Motor neuron (in vitro differentiated cells): ENCODE results near the gene PCGF3. TPM values are rescaled to one million over a fixed set of nuclear protein-coding genes. Genes with fewer than 3 reads are reported as not detected.
"Not testable (repeated sequence)": the region's sequence is repeated elsewhere in the genome, so short reads cannot be mapped to it uniquely, and the experiment has no call there.

ENCODE experiments used
- ATAC-seq, 8 experiments: fragments of 200-7000 bp; cut with Tn5 transposase; replicated peaks in 6 of 8; 2 replicates each; pipeline ENCODE4 v1.8.0; 2021; ENCODE audit warnings: mild to moderate bottlenecking in 8 of 8, moderate library complexity in 8 of 8
- H3K27ac ChIP-seq, 2 donors: fragments of 250-450 bp; sonication (Bioruptor Pico); 2 replicates each; pipeline ENCODE4 v1.9.0; 2021; ENCODE audit warnings: antibody characterized with exemption in 2 of 2, mild to moderate bottlenecking in 2 of 2, moderate library complexity in 1 of 2
- H3K4me1 ChIP-seq, 2 donors: fragments of 250-450 bp; sonication (Bioruptor Pico); replicated peaks in 1 of 2; 2 replicates each; pipeline ENCODE4 v1.6.1; 2021; ENCODE audit warnings: antibody characterized with exemption in 2 of 2, mild to moderate bottlenecking in 2 of 2, moderate library complexity in 1 of 2
- H3K4me3 ChIP-seq, 5 donors: fragments of 250-450 bp; sonication (Bioruptor Pico); 2 replicates each; pipeline ENCODE4 v1.9.0; 2021; ENCODE audit warnings: antibody characterized with exemption in 5 of 5, mild to moderate bottlenecking in 5 of 5, moderate library complexity in 4 of 5
- WGBS, 10 experiments: fragments of 450-650 bp; shearing (Covaris generic); methylation state at CpG; one replicate each; pipeline ENCODE4 v1.0.0; 2022; 5-methylcytosine and 5-hydroxymethylcytosine counted together
- in situ Hi-C, 9 experiments: fragments of 400-800 bp; cut with MboI; loops; one replicate each; pipeline ENCODE4 v1.15.0; 2021; ENCODE audit warnings: low sequenced_read_pairs in 9 of 9, low pct_unique_long_range_greater_than_20kb in 2 of 9; ENCODE audit not compliant: unreplicated experiment in 9 of 9
- total RNA-seq, 8 experiments: library from RNA; unstranded; fragments of 300-600 nt; gene quantifications; 2 replicates each; pipeline versions ENCODE4 v1.2.3 to v1.2.4, GENCODE V29; 2022

The PCGF3 gene
- total RNA-seq, 8 experiments from 2014 or later, result 21.8 to 86.9 (median 42.1) TPM

- Histone ChIP-seq H3K27ac (no peak overlapping the region), H3K4me3 (no peak overlapping the region), H3K4me1 (no peaks in the 10 kb centered on the region)
- in situ Hi-C loops, result no loop called here
- peak in 4 of 8 experiments; percentile 11 to 25 (median 18) for ATAC-seq
- WGBS, 10 experiments, result 83 to 100% (median 100%) methylated on average over 2 to 10 of the region's 32 CpGs; no CpG with 5 or more reads in 3 of the 10 experiments
Observed at GRCh38 chr4:754221-755120, 48.8 kb downstream of the PCGF3 start.

GRCh38 chr4:757111-757510 is 51.5 kb downstream of the PCGF3 start:
- no peak overlapping the region for H3K4me3 ChIP-seq
- no peak for ATAC-seq
- no peak overlapping the region for H3K27ac ChIP-seq
- H3K4me1 ChIP-seq, result no peaks in the 10 kb centered on the region
- in situ Hi-C loops, result no loop called here
- 65 to 99% (median 93%) methylated on average over 2 to 13 of the region's 20 CpGs; no CpG with 5 or more reads in 1 of the 10 experiments for WGBS, 10 experiments

GRCh38 chr4:759810-760209 is 54.2 kb downstream of the PCGF3 start:
- ATAC-seq, in situ Hi-C loops, H3K27ac ChIP-seq, H3K4me3 ChIP-seq, H3K4me1 ChIP-seq: not testable (repeated sequence)
- 50 to 100% (median 74%) methylated on average over 1 to 9 of the region's 24 CpGs; no CpG with 5 or more reads in 2 of the 10 experiments for WGBS, 10 experiments

- WGBS, 10 experiments, result 68 to 100% (median 99%) methylated on average over 1 to 8 of the region's 21 CpGs; no CpG with 5 or more reads in 4 of the 10 experiments
- no peak for ATAC-seq
- H3K4me1 ChIP-seq, result no peaks in the 10 kb centered on the region
- H3K4me3 ChIP-seq, result no peak overlapping the region
- H3K27ac ChIP-seq, result no peak overlapping the region
- in situ Hi-C loops, result no loop called here
Observed at GRCh38 chr4:760616-761015, 55.0 kb downstream of the PCGF3 start.

- in situ Hi-C loops, result no loop called here
- H3K4me3 ChIP-seq, result no peak overlapping the region
- H3K4me1 ChIP-seq, result no peaks in the 10 kb centered on the region
- 76 to 100% (median 96%) methylated on average over 2 to 14 of the region's 14 CpGs; no CpG with 5 or more reads in 1 of the 10 experiments for WGBS, 10 experiments
- H3K27ac ChIP-seq, result no peak overlapping the region
- ATAC-seq, result no peak
Observed at GRCh38 chr4:761086-761485, 55.5 kb downstream of the PCGF3 start.

GRCh38 chr4:761739-762138 is 56.1 kb downstream of the PCGF3 start:
- no peak for ATAC-seq
- H3K4me1 ChIP-seq, result no peaks in the 10 kb centered on the region
- WGBS, 10 experiments, result 92 to 100% (median 99%) methylated on average over 1 to 7 of the region's 14 CpGs; no CpG with 5 or more reads in 4 of the 10 experiments
- in situ Hi-C loops, result no loop called here
- no peak overlapping the region for H3K27ac ChIP-seq
- no peak overlapping the region for H3K4me3 ChIP-seq

GRCh38 chr4:762211-763190 is 56.9 kb downstream of the PCGF3 start:
- in situ Hi-C loops, result no loop called here
- 20 to 100% (median 90%) methylated on average over 1 to 8 of the region's 24 CpGs; no CpG with 5 or more reads in 2 of the 10 experiments for WGBS, 10 experiments
- H3K4me3 ChIP-seq, result no peak overlapping the region
- peak in 7 of 8 experiments; percentile 10 to 63 (median 57) for ATAC-seq
- no peak overlapping the region for H3K27ac ChIP-seq
- no peaks in the 10 kb centered on the region for H3K4me1 ChIP-seq

GRCh38 chr4:763191-763810 is 57.7 kb downstream of the PCGF3 start:
- WGBS, 10 experiments, result 93 to 100% (median 100%) methylated on average over 1 to 8 of the region's 23 CpGs; no CpG with 5 or more reads in 3 of the 10 experiments
- in situ Hi-C loops, result no loop called here
- Histone ChIP-seq H3K4me1 (no peaks in the 10 kb centered on the region), H3K4me3 (no peak overlapping the region), H3K27ac (no peak overlapping the region)
- no peak for ATAC-seq

- ATAC-seq, result peak in 1 of 8 experiments; percentile 2
- H3K27ac ChIP-seq, result no peak overlapping the region
- in situ Hi-C loops, result no loop called here
Observed at GRCh38 chr4:763922-764321, 58.3 kb downstream of the PCGF3 start.

GRCh38 chr4:764405-765169 is 59.0 kb downstream of the PCGF3 start:
- ATAC-seq, result peak in 1 of 8 experiments; percentile 8
- H3K27ac ChIP-seq, result no peak overlapping the region
- in situ Hi-C loops, result no loop called here
- 67 to 100% (median 100%) methylated on average over 1 to 4 of the region's 16 CpGs; no CpG with 5 or more reads in 5 of the 10 experiments for WGBS, 10 experiments
- H3K4me3 ChIP-seq, result no peak overlapping the region
- no peaks in the 10 kb centered on the region for H3K4me1 ChIP-seq

More at GRCh38 chr4:763922-764321, 58.3 kb downstream of the PCGF3 start:
- Histone ChIP-seq H3K4me1 (no peaks in the 10 kb centered on the region), H3K4me3 (no peak overlapping the region)
- WGBS, 10 experiments, result 83 to 100% (median 98%) methylated on average over 1 to 8 of the region's 11 CpGs; no CpG with 5 or more reads in 7 of the 10 experiments

GRCh38 chr4:766152-766515 is 60.5 kb downstream of the PCGF3 start:
- ATAC-seq, result peak; percentile 30 to 73 (median 44)
- no peak overlapping the region for H3K27ac ChIP-seq
- no peak overlapping the region for H3K4me3 ChIP-seq
- 30 to 100% (median 61%) methylated on average over 1 to 7 of the region's 7 CpGs; no CpG with 5 or more reads in 2 of the 10 experiments for WGBS, 10 experiments
- no peaks in the 10 kb centered on the region for H3K4me1 ChIP-seq
- in situ Hi-C loops, result no loop called here
